OCI-LY7 (cell line): ENCODE data around the gene GSTK1. TPM values are rescaled to one million over a fixed set of nuclear protein-coding genes. Genes with fewer than 3 reads are reported as not detected.
A peak's percentile ranks its signal among the peaks of the same experiment; 100 is the strongest.

ENCODE experiments used
- BruUV-seq: library from RNA; stranded (reverse); fragments of 400-500 nt; replicated peaks from 2 replicates; lab custom pipeline; 2021; lab: Mats Ljungman, UMichigan
- CTCF ChIA-PET: fragments of 300-600 bp; sonication (Branson Sonifier 250); formaldehyde crosslinking; loops from one replicate; lab custom pipeline; 2022; ENCODE audit warnings: antibody characterized with exemption; ENCODE audit not compliant: unreplicated experiment; lab: Charles Lee
- POLR2A ChIA-PET: fragments of 300-600 bp; sonication (Branson Sonifier 250); formaldehyde crosslinking; loops from one replicate; lab custom pipeline; 2022; ENCODE audit warnings: antibody characterized with exemption; lab: Charles Lee
- DNase-seq: peaks from one replicate; pipeline ENCODE4 v3.0.0-alpha.2; 2015; ENCODE audit warnings: low spot score
- H2AFZ ChIP-seq: fragments of 200-600 bp; sonication (generic), shearing (Covaris generic); 2 replicates; pipeline ENCODE4 v1.6.1; 2014; ENCODE audit warnings: mild to moderate bottlenecking, antibody characterized with exemption, low read length, moderate library complexity
- H3K27ac ChIP-seq: fragments of 200-600 bp; sonication (generic); 2 replicates; pipeline ENCODE4 v1.5.1; 2014; ENCODE audit warnings: mixed run types, low read depth, mild to moderate bottlenecking, moderate library complexity, low read length, inconsistent platforms; ENCODE audit not compliant: poor library complexity, severe bottlenecking
- H3K36me3 ChIP-seq: fragments of 200-600 bp; sonication (generic); 2 replicates; pipeline ENCODE4 v1.6.1; 2014; ENCODE audit warnings: mild to moderate bottlenecking, antibody characterized with exemption, low read length, moderate library complexity, mixed read lengths; ENCODE audit not compliant: insufficient read depth
- H3K4me1 ChIP-seq: fragments of 200-600 bp; sonication (generic); 2 replicates; pipeline ENCODE4 v1.5.1; 2014; ENCODE audit warnings: mild to moderate bottlenecking, low read length; ENCODE audit not compliant: insufficient read depth, poor library complexity, severe bottlenecking
- H3K4me2 ChIP-seq: fragments of 200-600 bp; sonication (generic); 2 replicates; pipeline ENCODE4 v1.6.1; 2014; ENCODE audit warnings: mild to moderate bottlenecking, low read length
- H3K4me3 ChIP-seq: fragments of 200-600 bp; sonication (generic); 2 replicates; pipeline ENCODE4 v1.5.1; 2014; ENCODE audit warnings: mild to moderate bottlenecking, low read depth, low read length; ENCODE audit not compliant: poor library complexity, severe bottlenecking
- H3K79me2 ChIP-seq: fragments of 200-600 bp; sonication (generic); 2 replicates; pipeline ENCODE4 v1.6.1; 2016; ENCODE audit warnings: low read depth, mild to moderate bottlenecking, low read length, moderate library complexity, mixed read lengths; ENCODE audit not compliant: insufficient read depth
- H3K9me2 ChIP-seq: fragments of 200-600 bp; sonication (generic); 2 replicates; pipeline ENCODE4 v1.6.1; 2016; ENCODE audit warnings: mild to moderate bottlenecking, low read length, mixed read lengths; ENCODE audit not compliant: insufficient read depth
- H3K9me3 ChIP-seq: fragments of 200-600 bp; sonication (generic); 2 replicates; pipeline ENCODE4 v1.6.1; 2014; ENCODE audit warnings: mild to moderate bottlenecking, mixed run types, low read length, mixed read lengths
- H4K20me1 ChIP-seq: fragments of 200-600 bp; sonication (generic); 2 replicates; pipeline ENCODE4 v1.6.1; 2014; ENCODE audit warnings: mild to moderate bottlenecking, antibody characterized with exemption, low read length, moderate library complexity, mixed read lengths; ENCODE audit not compliant: insufficient read depth
- EZH2phosphoT487 ChIP-seq: fragments of 200-600 bp; sonication (generic); IDR thresholded peaks from 2 replicates; pipeline ENCODE4 v1.6.1; 2018; ENCODE audit warnings: low read depth, borderline replicate concordance, mild to moderate bottlenecking, mixed run types, antibody characterized with exemption, low read length, moderate library complexity, mixed read lengths
- intact Hi-C: fragments of 100-400 bp; cut with micrococcal nuclease; formaldehyde crosslinking; loops from one replicate; pipeline ENCODE4 v1.10.0; 2022; ENCODE audit not compliant: unreplicated experiment
- total RNA-seq, 2 experiments: library from RNA; depleted of rRNA in 1 of 2; stranded (reverse); fragments of >200 nt in 1 of 2; shearing (Covaris generic) in 1 of 2; gene quantifications; 2 replicates each; pipeline ENCODE4 v1.2.3, GENCODE V29; 2014 to 2022
- TF ChIP-seq, protein P1 (sequence below): fragments of 200-600 bp; sonication (generic); conservative IDR thresholded peaks from 2 replicates; pipeline ENCODE4 v1.5.1; 2014; ENCODE audit warnings: mild to moderate bottlenecking, antibody characterized with exemption, low read length, moderate library complexity, mixed read lengths

The GSTK1 gene
- total RNA-seq, 2 experiments from 2014 or later = 37.8 to 41.6 TPM

DNA sequence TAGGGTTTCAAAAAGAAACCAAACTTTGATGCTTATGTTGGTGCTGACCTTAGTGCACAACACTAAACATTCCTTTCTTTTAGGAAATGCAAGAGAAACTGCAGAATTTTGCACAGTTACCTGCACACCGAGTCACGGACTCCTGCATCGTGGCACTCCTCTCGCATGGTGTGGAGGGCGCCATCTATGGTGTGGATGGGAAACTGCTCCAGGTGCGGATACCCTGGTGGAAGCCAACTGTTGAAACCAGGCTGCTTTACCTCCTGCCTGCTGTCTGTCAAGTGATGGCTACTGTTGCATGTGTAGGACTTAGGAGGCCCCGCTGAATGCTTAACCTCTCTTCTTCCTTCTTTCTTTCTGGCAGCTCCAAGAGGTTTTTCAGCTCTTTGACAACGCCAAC lies 36.6 kb downstream of the GSTK1 start:
- Histone ChIP-seq H3K4me2 (no peak overlapping the region), H3K9me2 (no peaks in the 10 kb centered on the region), H3K4me3 (no peak overlapping the region), H3K79me2 (peaks cover 6% of the 10 kb centered on the region; the same call in 1 of the 2 replicates), H3K4me1 (peaks cover 14% of the 10 kb centered on the region), H4K20me1 (peaks cover 5% of the 10 kb centered on the region; the same call in 1 of the 2 replicates), H3K36me3 (peaks cover 97% of the 10 kb centered on the region), H2AFZ (no peak overlapping the region), H3K27ac (no peak overlapping the region), H3K9me3 (no peaks in the 10 kb centered on the region)
- DNase-seq = peak; percentile 55
- no peak for TF ChIP-seq EZH2phosphoT487
- TF ChIP-seq, protein P1, sequence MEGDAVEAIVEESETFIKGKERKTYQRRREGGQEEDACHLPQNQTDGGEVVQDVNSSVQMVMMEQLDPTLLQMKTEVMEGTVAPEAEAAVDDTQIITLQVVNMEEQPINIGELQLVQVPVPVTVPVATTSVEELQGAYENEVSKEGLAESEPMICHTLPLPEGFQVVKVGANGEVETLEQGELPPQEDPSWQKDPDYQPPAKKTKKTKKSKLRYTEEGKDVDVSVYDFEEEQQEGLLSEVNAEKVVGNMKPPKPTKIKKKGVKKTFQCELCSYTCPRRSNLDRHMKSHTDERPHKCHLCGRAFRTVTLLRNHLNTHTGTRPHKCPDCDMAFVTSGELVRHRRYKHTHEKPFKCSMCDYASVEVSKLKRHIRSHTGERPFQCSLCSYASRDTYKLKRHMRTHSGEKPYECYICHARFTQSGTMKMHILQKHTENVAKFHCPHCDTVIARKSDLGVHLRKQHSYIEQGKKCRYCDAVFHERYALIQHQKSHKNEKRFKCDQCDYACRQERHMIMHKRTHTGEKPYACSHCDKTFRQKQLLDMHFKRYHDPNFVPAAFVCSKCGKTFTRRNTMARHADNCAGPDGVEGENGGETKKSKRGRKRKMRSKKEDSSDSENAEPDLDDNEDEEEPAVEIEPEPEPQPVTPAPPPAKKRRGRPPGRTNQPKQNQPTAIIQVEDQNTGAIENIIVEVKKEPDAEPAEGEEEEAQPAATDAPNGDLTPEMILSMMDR = peak; percentile 87
- no TSS peak for BruUV-seq
- POLR2A ChIA-PET = interaction anchor here (0.7 to 2.3 kb wide), 6 partner anchors 9 to 19 kb away, joined by 3 to 15 read pairs (median 4); partner anchors contain the start of gene CASP2
- CTCF ChIA-PET = interaction anchor here (0.6 to 1.2 kb wide), 6 partner anchors 9 to 59 kb away, joined by 3 to 5 read pairs (median 3); no protein-coding TSS in a partner anchor
- intact Hi-C loops = no loop called here

DNA sequence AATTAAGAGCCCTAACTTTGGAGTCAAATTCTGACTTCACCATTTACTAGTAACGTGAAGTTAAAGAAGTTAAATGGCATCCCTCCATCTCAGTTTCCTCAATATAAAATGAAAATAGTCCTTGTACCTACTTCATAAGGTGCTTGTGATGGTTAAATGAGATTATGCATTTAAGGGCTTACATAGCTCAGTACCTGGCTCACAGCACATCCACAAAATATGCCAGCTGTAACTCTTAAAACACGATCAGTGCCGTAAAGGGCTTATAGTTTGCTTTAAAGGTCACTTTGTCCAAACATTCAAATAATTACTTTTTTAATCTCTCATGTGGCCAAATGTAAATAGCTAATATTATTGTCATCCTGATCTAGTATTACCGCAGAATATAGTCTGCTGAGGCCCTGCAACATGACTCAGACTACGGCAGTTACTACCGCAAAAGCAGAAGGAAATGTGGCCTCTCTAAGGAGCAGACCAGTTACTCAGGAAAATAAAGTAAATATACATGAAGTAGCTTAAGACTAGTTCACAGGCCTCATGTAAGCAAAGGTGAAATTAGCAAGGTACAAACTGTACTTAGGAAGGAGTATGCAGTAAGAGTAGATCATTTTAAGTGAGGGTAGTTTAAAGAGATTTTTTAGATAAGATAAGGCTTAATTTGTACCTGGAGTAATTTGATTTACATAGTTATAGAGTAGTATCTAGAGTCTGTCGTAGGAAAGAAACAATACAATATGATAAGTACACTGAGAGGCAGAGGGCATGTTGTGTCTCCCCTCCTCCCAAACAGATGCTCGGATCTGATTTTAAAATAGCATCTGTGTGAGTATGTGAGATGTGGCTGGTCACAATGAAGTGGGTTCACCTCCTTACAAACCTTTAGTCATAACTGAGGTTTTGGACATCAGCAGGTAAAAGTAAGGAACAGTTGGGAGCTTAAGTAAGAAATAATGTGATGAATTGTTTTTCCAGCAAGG lies 38.0 kb downstream of the GSTK1 start:
- Histone ChIP-seq H3K4me1 (peaks cover 7% of the 10 kb centered on the region), H3K4me3 (no peak overlapping the region), H3K4me2 (no peak overlapping the region), H3K36me3 (peaks cover 97% of the 10 kb centered on the region), H2AFZ (no peak overlapping the region), H3K27ac (no peak overlapping the region), H3K79me2 (peaks cover 6% of the 10 kb centered on the region; the same call in 1 of the 2 replicates), H3K9me3 (no peaks in the 10 kb centered on the region), H3K9me2 (no peaks in the 10 kb centered on the region), H4K20me1 (peaks cover 12% of the 10 kb centered on the region; the same call in 1 of the 2 replicates)
- no peak for TF ChIP-seq EZH2phosphoT487
- TF ChIP-seq, protein P1 = no peak
- DNase-seq = no peak
- BruUV-seq = no TSS peak
- intact Hi-C loops = no loop called here
- POLR2A ChIA-PET = interaction anchor here (0.5 to 2.3 kb wide), 4 partner anchors 8 to 1526 kb away, joined by 3 to 15 read pairs (median 3); no protein-coding TSS in a partner anchor
- CTCF ChIA-PET = no interaction called here
